Peyer's patch (tissue), 4 donors: ENCODE measurements around the gene BCAS3.

Source experiments
- CTCF ChIP-seq, 6 experiments: fragments of 450-650 bp in 4 of 6; fragments of 200-600 bp in 2 of 6; sonication (generic) in 1 of 6; IDR thresholded peaks; one replicate each; pipeline ENCODE4 v1.5.1; 2017 to 2019; ENCODE audit warnings: antibody characterized with exemption in 6 of 6, mild to moderate bottlenecking in 3 of 6, moderate library complexity in 1 of 6
- POLR2A ChIP-seq, 2 donors: fragments of 450-650 bp; IDR thresholded peaks; one replicate each; pipeline ENCODE4 v1.5.1; 2017; ENCODE audit warnings: antibody characterized with exemption in 2 of 2, mild to moderate bottlenecking in 2 of 2, moderate library complexity in 2 of 2

- no peak for TF ChIP-seq CTCF (IDR thresholded peaks at IDR 0.05)
- TF ChIP-seq POLR2A (IDR thresholded peaks at IDR 0.05) = no peak
These were observed 409.4 kb downstream of the BCAS3 start for GRCh38 chr17:61087024-61087423.
